Mammary epithelial cell (primary cell): ENCODE data around the gene AGAP1.

Experiments used
- EZH2 ChIP-seq: IDR thresholded peaks from 2 replicates; pipeline ENCODE4 v1.6.1; 2012; ENCODE audit warnings: low read length, inconsistent platforms, borderline replicate concordance
- TF ChIP-seq, protein P1 (sequence below), 2 donors: IDR thresholded peaks in 1 of 2; conservative IDR thresholded peaks in 1 of 2; 2 replicates each; pipeline ENCODE4 v1.5.1; 2011 to 2012; ENCODE audit warnings: inconsistent platforms in 2 of 2, low read length in 2 of 2, mild to moderate bottlenecking in 2 of 2, control low read depth in 1 of 2, low read depth in 1 of 2; ENCODE audit not compliant: insufficient read depth in 1 of 2; ENCODE audit errors: extremely low read depth in 1 of 2

DNA sequence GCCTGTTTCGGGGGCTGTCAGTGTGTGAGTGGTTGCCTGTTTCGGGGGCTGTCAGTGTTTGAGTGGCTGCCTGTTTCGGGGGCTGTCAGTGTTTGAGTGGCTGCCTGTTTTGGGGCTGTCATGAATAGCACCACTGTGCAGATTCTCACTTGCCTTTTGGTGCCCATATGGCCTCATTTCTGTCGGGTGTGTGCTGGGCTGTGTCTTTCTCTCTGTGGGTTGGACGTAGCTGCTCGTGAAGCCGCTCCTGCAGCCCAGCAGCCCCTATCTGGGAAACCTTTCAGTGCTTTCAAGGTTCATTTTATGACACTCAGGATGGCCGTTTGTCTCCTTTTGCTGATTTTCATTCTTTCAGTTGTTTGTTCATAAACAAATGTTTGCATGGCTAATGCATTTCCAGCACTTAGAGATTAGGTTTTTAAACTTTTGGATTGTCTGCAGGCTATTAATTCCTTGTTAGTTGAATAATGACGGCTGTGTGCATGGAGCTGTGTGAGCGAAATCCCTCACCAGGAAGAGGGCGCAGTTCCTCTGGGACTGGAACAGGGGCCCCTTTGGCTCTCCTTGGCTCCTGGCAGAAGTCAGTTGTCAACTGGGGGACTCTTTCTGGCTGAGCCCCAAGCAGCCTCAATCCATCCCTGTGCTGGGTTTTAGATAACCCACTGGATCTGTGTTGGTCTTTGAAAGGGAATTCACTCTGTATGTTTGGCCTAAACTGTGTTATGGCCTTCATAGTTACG is 10.8 kb downstream of the AGAP1 start:
- TF ChIP-seq, protein P1, sequence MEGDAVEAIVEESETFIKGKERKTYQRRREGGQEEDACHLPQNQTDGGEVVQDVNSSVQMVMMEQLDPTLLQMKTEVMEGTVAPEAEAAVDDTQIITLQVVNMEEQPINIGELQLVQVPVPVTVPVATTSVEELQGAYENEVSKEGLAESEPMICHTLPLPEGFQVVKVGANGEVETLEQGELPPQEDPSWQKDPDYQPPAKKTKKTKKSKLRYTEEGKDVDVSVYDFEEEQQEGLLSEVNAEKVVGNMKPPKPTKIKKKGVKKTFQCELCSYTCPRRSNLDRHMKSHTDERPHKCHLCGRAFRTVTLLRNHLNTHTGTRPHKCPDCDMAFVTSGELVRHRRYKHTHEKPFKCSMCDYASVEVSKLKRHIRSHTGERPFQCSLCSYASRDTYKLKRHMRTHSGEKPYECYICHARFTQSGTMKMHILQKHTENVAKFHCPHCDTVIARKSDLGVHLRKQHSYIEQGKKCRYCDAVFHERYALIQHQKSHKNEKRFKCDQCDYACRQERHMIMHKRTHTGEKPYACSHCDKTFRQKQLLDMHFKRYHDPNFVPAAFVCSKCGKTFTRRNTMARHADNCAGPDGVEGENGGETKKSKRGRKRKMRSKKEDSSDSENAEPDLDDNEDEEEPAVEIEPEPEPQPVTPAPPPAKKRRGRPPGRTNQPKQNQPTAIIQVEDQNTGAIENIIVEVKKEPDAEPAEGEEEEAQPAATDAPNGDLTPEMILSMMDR (conservative IDR thresholded peaks at IDR 0.05 in 1 of 2, IDR thresholded peaks at IDR 0.05 in 1 of 2; ENCODE audit: extremely low read depth in 1 of 2, insufficient read depth in 1 of 2, low read depth in 1 of 2, low read length in 2 of 2): no peak
- no peak for TF ChIP-seq EZH2
